IMR-90 (cell line): ENCODE measurements around the gene CCDC181. TPM values are rescaled to one million over a fixed set of nuclear protein-coding genes. Genes with fewer than 3 reads are reported as not detected.

Source experiments
- ATAC-seq: fragments of 200-7000 bp; cut with Tn5 transposase; 2 replicates; pipeline ENCODE4 v1.9.1; 2020; ENCODE audit warnings: low read depth, mild to moderate bottlenecking, moderate library complexity
- BruUV-seq: library from RNA; stranded (reverse); fragments of 400-500 nt; replicated peaks from 2 replicates; lab custom pipeline; 2021; lab: Mats Ljungman, UMichigan
- CTCF ChIA-PET: fragments of 300-600 bp; formaldehyde crosslinking; extraction: SDS; loops from one replicate; lab custom pipeline; 2021; ENCODE audit warnings: antibody characterized with exemption; lab: Yijun Ruan, JAX
- POLR2A ChIA-PET: fragments of 300-600 bp; sonication (Branson Sonifier 250); formaldehyde crosslinking; loops from one replicate; lab custom pipeline; 2022; ENCODE audit warnings: antibody characterized with exemption; ENCODE audit not compliant: unreplicated experiment; lab: Charles Lee
- DNase-seq: peaks from one replicate; pipeline ENCODE4 v3.0.0; 2013
- H2AFZ ChIP-seq: replicated peaks from 2 replicates; pipeline ENCODE3; 2013; ENCODE audit warnings: low read length, mild to moderate bottlenecking; ENCODE audit not compliant: poor library complexity
- H2AK5ac ChIP-seq: 2 replicates; pipeline ENCODE4 v1.6.1; 2013; ENCODE audit warnings: low read depth, low read length, inconsistent platforms
- H2AK9ac ChIP-seq: replicated peaks from 2 replicates; pipeline ENCODE3; 2013; ENCODE audit warnings: mild to moderate bottlenecking, low read depth, low read length, moderate library complexity; ENCODE audit not compliant: poor library complexity
- H2BK120ac ChIP-seq: 2 replicates; pipeline ENCODE4 v1.6.1; 2013; ENCODE audit warnings: low read depth, low read length, inconsistent platforms
- H2BK15ac ChIP-seq: 3 replicates; pipeline ENCODE4 v1.6.1; 2013; ENCODE audit warnings: low read depth, low read length, inconsistent platforms
- H2BK20ac ChIP-seq: 2 replicates; pipeline ENCODE4 v1.6.1; 2013; ENCODE audit warnings: low read depth, mild to moderate bottlenecking, inconsistent platforms, low read length, moderate library complexity
- H2BK5ac ChIP-seq: 2 replicates; pipeline ENCODE4 v1.6.1; 2013; ENCODE audit warnings: mild to moderate bottlenecking, low read depth, low read length, inconsistent platforms; ENCODE audit not compliant: poor library complexity, severe bottlenecking
- H3K14ac ChIP-seq: replicated peaks from 2 replicates; pipeline ENCODE4 v1.6.1; 2013; ENCODE audit warnings: low read depth, low read length, inconsistent platforms
- H3K18ac ChIP-seq: 2 replicates; pipeline ENCODE4 v1.6.1; 2013; ENCODE audit warnings: low read depth, low read length, control low read depth
- H3K23ac ChIP-seq: 2 replicates; pipeline ENCODE4 v1.6.1; 2013; ENCODE audit warnings: low read depth, low read length, inconsistent platforms
- H3K27ac ChIP-seq: 2 replicates; pipeline ENCODE4 v1.5.1; 2013; ENCODE audit warnings: mild to moderate bottlenecking, control low read depth, low read length; ENCODE audit not compliant: insufficient read depth
- H3K27me3 ChIP-seq: 2 replicates; pipeline ENCODE4 v1.6.1; 2013; ENCODE audit warnings: low read length; ENCODE audit not compliant: control insufficient read depth, insufficient read depth
- H3K36me3 ChIP-seq: 2 replicates; pipeline ENCODE4 v1.6.1; 2013; ENCODE audit warnings: low read length, mixed read lengths; ENCODE audit not compliant: control insufficient read depth, insufficient read depth
- H3K4ac ChIP-seq: 2 replicates; pipeline ENCODE4 v1.6.1; 2013; ENCODE audit warnings: low read depth, low read length, inconsistent platforms
- H3K4me1 ChIP-seq: 2 replicates; pipeline ENCODE4 v1.6.1; 2013; ENCODE audit warnings: low read length, mixed read lengths; ENCODE audit not compliant: control insufficient read depth, insufficient read depth
- H3K4me2 ChIP-seq: 2 replicates; pipeline ENCODE4 v1.6.1; 2013; ENCODE audit warnings: low read depth, mild to moderate bottlenecking, control low read depth, low read length, moderate library complexity
- H3K4me3 ChIP-seq: 2 replicates; pipeline ENCODE4 v1.5.1; 2013; ENCODE audit warnings: low read depth, mild to moderate bottlenecking, control low read depth, low read length, moderate library complexity; ENCODE audit not compliant: insufficient read depth
- H3K56ac ChIP-seq: 2 replicates; pipeline ENCODE4 v1.6.1; 2013; ENCODE audit warnings: low read length, inconsistent platforms; ENCODE audit not compliant: insufficient read depth; ENCODE audit errors: extremely low read depth
- H3K79me1 ChIP-seq, 2 experiments: 2 replicates each; pipeline ENCODE4 v1.6.1; 2013; ENCODE audit warnings: low read length in 2 of 2, inconsistent platforms in 1 of 2, low read depth in 1 of 2
- H3K9ac ChIP-seq: 2 replicates; pipeline ENCODE4 v1.6.1; 2013; ENCODE audit warnings: low read depth, low read length, control low read depth
- H3K9me1 ChIP-seq: 2 replicates; pipeline ENCODE4 v1.6.1; 2013; ENCODE audit warnings: low read length, inconsistent platforms; ENCODE audit not compliant: insufficient read depth
- H3K9me3 ChIP-seq: 2 replicates; pipeline ENCODE4 v1.6.1; 2013; ENCODE audit warnings: low read length; ENCODE audit not compliant: control insufficient read depth, insufficient read depth
- H4K20me1 ChIP-seq: 2 replicates; pipeline ENCODE4 v1.6.1; 2013; ENCODE audit warnings: low read length, inconsistent platforms; ENCODE audit not compliant: insufficient read depth
- H4K5ac ChIP-seq: 2 replicates; pipeline ENCODE4 v1.6.1; 2013; ENCODE audit warnings: mild to moderate bottlenecking, low read depth, low read length, control low read depth
- H4K8ac ChIP-seq, 2 experiments: 2 replicates each; pipeline ENCODE4 v1.6.1; 2013; ENCODE audit warnings: low read depth in 2 of 2, low read length in 2 of 2, control low read depth in 1 of 2, inconsistent platforms in 1 of 2
- H4K91ac ChIP-seq: 2 replicates; pipeline ENCODE4 v1.6.1; 2013; ENCODE audit warnings: low read depth, low read length, inconsistent platforms; ENCODE audit not compliant: insufficient read depth
- BHLHE40 ChIP-seq: fragments of 150-350 bp; IDR thresholded peaks from 2 replicates; pipeline ENCODE4 v1.6.1; 2016; ENCODE audit warnings: mild to moderate bottlenecking, low read depth, low read length
- CHD1 ChIP-seq: IDR thresholded peaks from 2 replicates; pipeline ENCODE4 v1.6.1; 2012; ENCODE audit warnings: low read depth, low read length, improper control_type of control experiment
- MAZ ChIP-seq: IDR thresholded peaks from 2 replicates; pipeline ENCODE4 v1.6.1; 2012; ENCODE audit warnings: low read depth, mild to moderate bottlenecking, low read length, improper control_type of control experiment, moderate library complexity, borderline replicate concordance
- MXI1 ChIP-seq: IDR thresholded peaks from 2 replicates; pipeline ENCODE4 v1.6.1; 2012; ENCODE audit warnings: low read depth, mild to moderate bottlenecking, low read length, moderate library complexity, borderline replicate concordance
- NFE2L2 ChIP-seq: fragments of 150-350 bp; IDR thresholded peaks from 2 replicates; pipeline ENCODE4 v1.6.1; 2016; ENCODE audit warnings: low read depth, mild to moderate bottlenecking, low read length
- POLR2A ChIP-seq: IDR thresholded peaks from 2 replicates; pipeline ENCODE4 v1.6.1; 2012; ENCODE audit warnings: mild to moderate bottlenecking, low read depth, low read length
- RCOR1 ChIP-seq: IDR thresholded peaks from 2 replicates; pipeline ENCODE4 v1.6.1; 2012; ENCODE audit warnings: mild to moderate bottlenecking, low read length, improper control_type of control experiment; ENCODE audit not compliant: insufficient replicate concordance
- RFX5 ChIP-seq: IDR thresholded peaks from 2 replicates; pipeline ENCODE4 v1.8.0; 2012; ENCODE audit warnings: low read depth, mild to moderate bottlenecking, low read length, moderate library complexity
- WGBS, 2 experiments: methylation state at CpG; one replicate each; pipeline versions ENCODE4 v1.1.5 to v1.1.7; 2013; ENCODE audit warnings: missing lambda C conversion rate in 2 of 2; ENCODE audit not compliant: insufficient read length in 1 of 2; ENCODE audit errors: extremely low coverage in 2 of 2; 5-methylcytosine and 5-hydroxymethylcytosine counted together
- dilution Hi-C: fragments of 300-500 bp; cut with HindIII; formaldehyde crosslinking; loops from one replicate; pipeline ENCODE4 v1.14.3; 2018; ENCODE audit warnings: low sequenced_read_pairs; ENCODE audit not compliant: unreplicated experiment
- in situ Hi-C: fragments of 300-500 bp; cut with MboI; formaldehyde crosslinking; loops from 3 replicates; pipeline ENCODE4 v1.14.3; 2019; ENCODE audit warnings: low sequenced_read_pairs, inconsistent platforms, mixed read lengths
- intact Hi-C: fragments of 100-400 bp; cut with micrococcal nuclease; formaldehyde crosslinking; loops from 2 replicates; pipeline ENCODE4 v1.10.0; 2022
- polyA plus RNA-seq, 3 experiments: library from polyadenylated mRNA; depleted of rRNA; stranded (reverse); fragments of >200 nt; gene quantifications; 2 replicates each; pipeline ENCODE4 v1.2.3, GENCODE V29; 2012; ENCODE audit warnings: low replicate concordance in 1 of 3
- total RNA-seq: library from RNA; depleted of rRNA; stranded (reverse); fragments of >200 nt; gene quantifications from 2 replicates; pipeline ENCODE4 v1.2.3, GENCODE V29; 2012
- TF ChIP-seq, protein P1 (sequence below): fragments of 150-350 bp; IDR thresholded peaks from 2 replicates; pipeline ENCODE4 v1.6.1; 2017; ENCODE audit warnings: mild to moderate bottlenecking, antibody characterized with exemption, low read length, low read depth

Gene CCDC181
- total and polyA plus RNA-seq, 2 of the 4 experiments (the other 2 are of a cell fraction): 0.03 TPM; not detected in 1

DNA sequence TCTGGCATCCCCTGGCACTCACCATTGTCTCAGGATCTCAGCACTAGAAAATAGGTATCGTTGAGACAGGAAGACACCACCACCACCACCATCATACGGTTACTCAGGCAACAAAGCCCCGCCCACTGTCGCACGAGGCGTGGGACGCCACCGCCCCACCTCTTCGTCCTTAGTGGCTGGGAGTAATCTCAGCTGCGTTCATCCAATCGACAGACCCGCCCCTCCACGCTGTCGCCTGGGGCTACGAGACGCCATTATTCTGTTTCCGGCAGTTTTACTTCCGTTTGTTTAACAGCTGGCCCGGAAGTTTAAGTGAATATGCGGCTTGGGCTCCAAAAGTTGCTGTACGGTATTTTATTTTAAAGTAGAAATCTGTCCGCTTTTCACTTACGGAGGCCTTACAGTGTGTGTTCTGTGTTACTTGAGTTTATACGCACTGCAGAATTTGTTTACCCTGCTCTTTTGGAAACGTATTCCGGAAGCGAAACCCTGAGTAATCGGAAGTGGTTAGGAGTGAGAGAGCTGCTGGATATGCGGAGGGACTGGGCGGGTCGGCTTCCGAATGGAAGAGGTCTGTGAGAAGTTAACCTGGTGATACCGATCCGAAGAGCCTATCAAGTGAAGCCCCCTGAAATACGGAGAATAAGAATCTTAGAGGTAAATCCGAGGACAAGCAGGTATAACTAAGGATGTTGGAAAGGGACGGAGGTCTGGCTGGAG is 59.4 kb downstream of the CCDC181 start, which contains the start of the genes BLZF1 and NME7:
Gene BLZF1, plus strand, starts transcription at position 510 of the 720 bp plus-strand sequence. CDS start 1,328 bp downstream, outside the sequence.
Gene NME7, minus strand, starts transcription at position 112 of the 720 bp plus-strand sequence. Its CDS starts 87 bp downstream, at position 25.
- Histone ChIP-seq H3K4me1 (0 out of 2 replicates have a peak, but pooled peaks cover 4% of the 10 kb centered on the region), H3K9me3 (no peaks in the 10 kb centered on the region), H2BK15ac (peak within 1 kb of the TSS; percentile 64; the same call in 1 of the 3 replicates), H3K14ac (peak within 1 kb of the TSS; percentile 94), H2AK9ac (peak within 1 kb of the TSS; percentile 71), H2AK5ac (peak within 1 kb of the TSS; percentile 15; the same call in 1 of the 2 replicates), H3K36me3 (peaks cover 5% of the 10 kb centered on the region), H2BK120ac (peak within 1 kb of the TSS; percentile 94), H3K9ac (peak within 1 kb of the TSS; percentile 85), H4K91ac (peak within 1 kb of the TSS; percentile 89), H2AFZ (peak within 1 kb of the TSS; percentile 89), H3K79me1 (peaks cover 20 to 37% of the 10 kb centered on the region in 2 experiments; a peak in 3 of 4 replicates), H4K8ac (peak within 1 kb of the TSS; percentile 81 to 96), H3K9me1 (peaks cover 3% of the 10 kb centered on the region; the same call in 1 of the 2 replicates), H3K56ac (peak within 1 kb of the TSS; percentile 98), H3K4me3 (peak within 1 kb of the TSS; percentile 48), H2BK20ac (peak within 1 kb of the TSS; percentile 93), H2BK5ac (peak within 1 kb of the TSS; percentile 88), H3K27me3 (no peaks in the 10 kb centered on the region), H4K20me1 (no peaks in the 10 kb centered on the region), H3K18ac (peak within 1 kb of the TSS; percentile 62; the same call in 1 of the 2 replicates), H3K27ac (peak within 1 kb of the TSS; percentile 62), H4K5ac (peak within 1 kb of the TSS; percentile 75), H3K4me2 (peak within 1 kb of the TSS; percentile 90), H3K4ac (peak within 1 kb of the TSS; percentile 86), H3K23ac (peak within 1 kb of the TSS; percentile 90)
- intact Hi-C loops: loop anchor here (1.0 to 5.0 kb wide), 3 partner anchors 117 to 261 kb away; partner anchors contain the start of genes ATP1B1 and SLC19A2
- CTCF ChIA-PET: interaction anchor here (1.1 to 1.4 kb wide), 2 partner anchors 19 to 1025 kb away, joined by 3 to 4 read pairs; no protein-coding TSS in a partner anchor
- POLR2A ChIA-PET: no interaction called here
- ATAC-seq (peak; percentile 99), DNase-seq (peak; percentile 96)
- peak; percentile 70; the same call in 1 of the 2 replicates for TF ChIP-seq MAZ
- no peak for TF ChIP-seq RCOR1
- TF ChIP-seq MXI1: peak; percentile 93
- TF ChIP-seq CHD1: no peak
- peak; percentile 43; the same call in 1 of the 2 replicates for TF ChIP-seq BHLHE40
- TF ChIP-seq RFX5: no peak
- TF ChIP-seq POLR2A: peak; percentile 81
- TF ChIP-seq, protein P1, sequence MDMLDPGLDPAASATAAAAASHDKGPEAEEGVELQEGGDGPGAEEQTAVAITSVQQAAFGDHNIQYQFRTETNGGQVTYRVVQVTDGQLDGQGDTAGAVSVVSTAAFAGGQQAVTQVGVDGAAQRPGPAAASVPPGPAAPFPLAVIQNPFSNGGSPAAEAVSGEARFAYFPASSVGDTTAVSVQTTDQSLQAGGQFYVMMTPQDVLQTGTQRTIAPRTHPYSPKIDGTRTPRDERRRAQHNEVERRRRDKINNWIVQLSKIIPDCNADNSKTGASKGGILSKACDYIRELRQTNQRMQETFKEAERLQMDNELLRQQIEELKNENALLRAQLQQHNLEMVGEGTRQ: 0 out of 2 replicates have a peak, but pooled peaks have one; percentile 2
- TF ChIP-seq NFE2L2: no peak
- in situ Hi-C loops: loop anchor here (5.0 to 25.0 kb wide), 2 partner anchors 251 to 1031 kb away; no protein-coding TSS in a partner anchor
- dilution Hi-C loops: no loop called here
- no TSS peak for BruUV-seq
- WGBS, 2 experiments: 0% methylated on average over 19 of the region's 37 CpGs; no CpG with 5 or more reads in 1 of the 2 experiments
